GM06990 (cell line): ENCODE results near the gene TRAPPC14.

Experiments used
- DNase-seq: peaks from one replicate; pipeline ENCODE4 v3.0.0-alpha.2; 2011; ENCODE audit not compliant: insufficient read length; ENCODE audit errors: extremely low read depth
- H3K27me3 ChIP-seq: replicated peaks from 2 replicates; pipeline ENCODE4 v1.6.0; 2011; ENCODE audit warnings: low read length; ENCODE audit not compliant: control insufficient read depth, insufficient read depth
- H3K36me3 ChIP-seq: 2 replicates; pipeline ENCODE4 v1.5.1; 2011; ENCODE audit warnings: low read length; ENCODE audit not compliant: control insufficient read depth, insufficient read depth
- H3K4me3 ChIP-seq: replicated peaks from 2 replicates; pipeline ENCODE4 v1.5.1; 2011; ENCODE audit warnings: low read depth, mild to moderate bottlenecking, control low read depth, low read length
- TF ChIP-seq, protein P1 (sequence below): IDR thresholded peaks from 2 replicates; pipeline ENCODE4 v1.5.1; 2011; ENCODE audit warnings: low read length, control low read depth, mild to moderate bottlenecking, inconsistent platforms; ENCODE audit not compliant: insufficient read depth, poor library complexity, severe bottlenecking

TRAPPC14 gene

DNA sequence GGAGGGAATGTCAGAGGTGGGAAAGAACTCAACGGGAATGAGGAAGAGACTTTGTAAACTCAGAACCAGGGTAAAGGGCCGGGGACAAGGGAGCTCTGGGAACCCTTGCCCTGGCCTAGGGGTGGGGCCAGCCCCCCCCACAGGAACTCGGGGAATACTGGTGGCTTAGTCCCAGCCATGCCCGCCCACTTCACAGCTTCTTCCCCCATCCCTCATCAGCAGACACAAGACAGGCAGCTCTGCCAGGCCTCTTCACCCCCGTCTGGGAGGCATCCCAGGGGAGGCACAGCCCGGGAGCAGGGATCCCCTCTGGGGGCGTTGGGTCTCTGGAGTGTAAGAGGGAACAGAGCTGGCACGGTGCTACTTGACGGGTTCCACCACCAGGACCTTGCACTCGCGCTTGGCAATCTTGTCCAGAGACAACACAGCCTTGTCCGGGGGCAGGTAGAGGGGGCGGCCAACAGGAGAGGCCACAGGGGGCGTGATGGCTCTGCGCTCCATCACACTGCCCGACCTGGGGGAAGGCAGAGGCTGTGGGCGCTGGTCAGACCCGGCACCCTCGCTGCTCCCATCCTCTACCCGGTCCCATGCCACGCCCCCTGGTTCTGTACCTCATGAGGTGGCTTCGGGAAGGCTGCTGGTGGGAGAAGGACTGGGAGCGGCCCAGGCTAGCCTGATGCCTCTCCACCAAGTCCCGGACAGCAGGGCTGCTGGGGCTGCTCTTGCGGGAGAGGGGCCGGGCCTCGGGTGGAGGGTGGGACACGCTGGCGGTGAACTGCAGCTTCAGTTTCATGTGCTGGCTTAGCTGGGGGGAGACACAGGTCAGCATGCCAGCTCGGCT lies 3.7 kb downstream of the TRAPPC14 start:
- no peak for DNase-seq
- H3K36me3 ChIP-seq: peaks cover 30% of the 10 kb centered on the region
- no peaks in the 10 kb centered on the region for H3K27me3 ChIP-seq
- TF ChIP-seq, protein P1, sequence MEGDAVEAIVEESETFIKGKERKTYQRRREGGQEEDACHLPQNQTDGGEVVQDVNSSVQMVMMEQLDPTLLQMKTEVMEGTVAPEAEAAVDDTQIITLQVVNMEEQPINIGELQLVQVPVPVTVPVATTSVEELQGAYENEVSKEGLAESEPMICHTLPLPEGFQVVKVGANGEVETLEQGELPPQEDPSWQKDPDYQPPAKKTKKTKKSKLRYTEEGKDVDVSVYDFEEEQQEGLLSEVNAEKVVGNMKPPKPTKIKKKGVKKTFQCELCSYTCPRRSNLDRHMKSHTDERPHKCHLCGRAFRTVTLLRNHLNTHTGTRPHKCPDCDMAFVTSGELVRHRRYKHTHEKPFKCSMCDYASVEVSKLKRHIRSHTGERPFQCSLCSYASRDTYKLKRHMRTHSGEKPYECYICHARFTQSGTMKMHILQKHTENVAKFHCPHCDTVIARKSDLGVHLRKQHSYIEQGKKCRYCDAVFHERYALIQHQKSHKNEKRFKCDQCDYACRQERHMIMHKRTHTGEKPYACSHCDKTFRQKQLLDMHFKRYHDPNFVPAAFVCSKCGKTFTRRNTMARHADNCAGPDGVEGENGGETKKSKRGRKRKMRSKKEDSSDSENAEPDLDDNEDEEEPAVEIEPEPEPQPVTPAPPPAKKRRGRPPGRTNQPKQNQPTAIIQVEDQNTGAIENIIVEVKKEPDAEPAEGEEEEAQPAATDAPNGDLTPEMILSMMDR: no peak
- H3K4me3 ChIP-seq: no peak overlapping the region

DNA sequence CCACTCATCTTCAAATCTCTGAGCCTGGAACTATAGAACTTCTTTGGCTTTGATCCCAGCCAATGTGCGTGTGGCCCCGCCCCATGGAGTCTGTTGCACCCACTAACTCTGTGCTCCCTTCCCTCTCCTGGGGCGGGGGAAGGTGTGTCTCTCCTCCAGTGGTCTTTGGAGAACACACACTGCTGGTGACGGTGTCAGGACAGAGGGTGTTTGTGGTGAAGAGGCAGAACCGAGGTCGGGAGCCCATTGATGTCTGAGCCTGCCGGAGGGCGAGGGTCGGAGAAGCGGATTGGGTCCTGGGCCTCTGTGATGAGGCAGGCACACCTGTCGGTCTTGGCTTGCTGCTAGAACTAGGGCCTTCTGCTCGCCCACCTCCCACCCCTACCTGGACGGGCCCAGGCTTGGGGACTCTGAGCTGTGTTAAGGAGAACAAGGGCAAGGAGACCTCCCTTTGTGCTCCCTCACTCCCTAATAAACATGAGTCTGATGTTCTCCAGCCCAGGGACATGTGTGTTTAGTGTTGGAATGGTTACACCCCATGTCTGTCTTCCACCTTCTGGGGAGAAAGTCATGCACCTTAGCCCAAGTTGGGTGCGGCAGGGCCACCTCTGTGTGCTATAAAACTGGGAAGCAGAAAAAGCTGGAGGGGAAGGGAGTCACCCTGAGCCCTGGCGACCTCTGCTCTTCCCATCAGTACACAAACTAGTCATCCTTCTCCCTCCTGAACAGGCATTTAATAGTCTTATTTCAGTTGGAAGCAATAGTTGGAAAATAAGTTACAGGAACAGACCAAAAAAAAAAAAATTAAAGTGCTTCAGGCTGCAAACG lies 4.6 kb downstream of the TRAPPC14 start:
- TF ChIP-seq, protein P1: no peak
- peaks cover 30% of the 10 kb centered on the region for H3K36me3 ChIP-seq

DNA sequence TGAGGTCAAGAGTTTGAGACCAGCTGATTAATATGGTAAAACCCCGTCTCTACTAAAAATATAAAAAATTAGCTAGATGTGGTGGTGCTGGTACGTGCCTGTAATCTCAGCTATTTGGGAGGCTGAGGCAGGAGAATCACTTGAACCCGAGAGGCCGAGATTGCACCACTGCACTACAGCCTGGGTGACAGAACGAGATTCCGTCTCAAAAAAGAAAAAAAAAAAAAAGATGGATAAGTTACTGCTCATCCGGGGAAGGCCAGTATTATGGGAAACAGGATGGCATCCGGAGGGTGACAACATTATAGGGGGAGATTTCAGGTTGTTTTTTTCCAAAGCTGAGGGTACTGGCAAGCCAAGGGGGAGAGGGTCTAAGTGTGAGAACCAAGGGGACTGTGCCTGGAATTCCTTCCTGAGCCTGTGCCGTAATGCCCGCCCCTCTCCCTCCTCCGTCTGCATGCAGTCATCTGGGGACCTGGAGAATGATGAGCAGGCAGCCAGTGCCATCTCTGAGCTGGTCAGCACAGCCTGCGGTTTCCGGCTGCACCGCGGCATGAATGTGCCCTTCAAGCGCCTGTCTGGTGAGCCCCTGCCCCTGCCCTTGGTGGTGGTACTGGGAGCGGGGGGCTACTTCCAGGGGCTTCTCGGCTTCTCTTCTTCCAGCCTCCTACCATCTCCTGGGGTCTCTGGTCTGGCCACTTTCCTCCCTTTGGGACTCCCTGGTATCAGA lies 5.4 kb downstream of the TRAPPC14 start:
- TF ChIP-seq, protein P1: no peak
- H3K36me3 ChIP-seq: peaks cover 30% of the 10 kb centered on the region
- no peak for DNase-seq
- H3K4me3 ChIP-seq: no peak overlapping the region
- no peaks in the 10 kb centered on the region for H3K27me3 ChIP-seq

More for the DNA sequence above, 4.6 kb downstream of the TRAPPC14 start:
- no peaks in the 10 kb centered on the region for H3K27me3 ChIP-seq
- H3K4me3 ChIP-seq: no peak overlapping the region
- DNase-seq: no peak

DNA sequence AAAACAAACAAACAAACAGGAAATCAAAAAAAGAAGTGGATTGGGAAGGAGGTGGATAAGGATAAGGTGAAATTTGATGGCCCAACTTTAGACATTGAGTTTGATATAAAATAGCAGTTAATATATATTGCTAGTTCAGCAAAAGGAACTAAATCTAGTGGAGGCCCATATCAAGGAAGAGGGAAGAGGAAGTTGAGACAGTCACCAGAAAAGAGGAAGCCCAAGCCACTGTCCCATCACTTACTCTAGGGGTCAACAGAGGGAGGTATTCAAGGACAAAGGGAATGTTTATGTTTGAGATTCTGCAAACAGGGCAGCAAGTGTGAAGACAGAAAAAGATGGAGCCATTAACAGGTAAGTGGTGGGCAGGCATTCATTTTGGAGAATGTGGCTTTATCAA lies 6.1 kb downstream of the TRAPPC14 start:
- H3K27me3 ChIP-seq: no peaks in the 10 kb centered on the region
- DNase-seq: no peak
- H3K4me3 ChIP-seq: no peak overlapping the region
- H3K36me3 ChIP-seq: peaks cover 30% of the 10 kb centered on the region
- TF ChIP-seq, protein P1: no peak

DNA sequence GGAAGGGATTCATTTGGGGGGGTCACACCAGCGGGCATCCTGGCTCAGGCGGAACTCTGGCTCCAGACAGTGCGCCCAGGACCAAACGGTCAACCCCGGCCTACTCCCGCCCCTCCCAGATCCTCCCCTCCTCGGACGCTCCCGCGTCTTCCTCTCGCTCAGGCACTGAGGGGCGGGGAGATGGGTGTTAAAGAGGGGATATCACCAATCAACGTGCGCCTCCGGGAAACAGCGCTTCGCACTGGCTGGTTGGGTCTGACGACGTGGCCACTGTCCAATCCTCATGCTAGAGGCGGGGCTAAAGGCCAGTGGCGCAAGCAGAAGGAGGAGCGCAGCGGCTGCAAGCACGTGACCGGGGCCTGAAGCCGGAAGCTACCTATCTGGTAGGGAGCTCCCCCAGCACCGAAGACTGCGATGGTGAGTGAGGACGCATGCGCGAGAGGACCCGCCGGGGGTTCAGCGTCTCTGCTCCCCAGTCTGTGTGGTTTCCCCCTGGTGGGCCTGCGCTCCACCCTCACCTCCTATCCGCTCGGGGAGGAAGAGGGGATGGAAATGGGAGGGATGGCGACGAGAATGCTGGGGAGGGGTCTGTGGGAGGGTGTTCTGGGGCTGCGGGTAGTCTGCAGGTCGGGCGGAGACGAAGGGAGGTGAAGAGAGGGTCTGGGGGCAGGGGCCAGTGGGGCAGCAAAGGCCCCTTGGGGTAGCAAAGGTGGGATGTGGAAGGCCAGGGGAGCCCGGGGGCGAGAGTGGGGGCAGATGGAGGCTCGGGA lies 9.8 kb downstream of the TRAPPC14 start, which contains the start of gene LAMTOR4:
Gene LAMTOR4 (plus strand): TSS at position 360 of the 770 bp plus-strand sequence. CDS start 55 bp downstream, at position 415.
- Histone ChIP-seq H3K4me3 (peak within 1 kb of the TSS; percentile 98), H3K36me3 (peaks cover 5% of the 10 kb centered on the region), H3K27me3 (no peaks in the 10 kb centered on the region)
- TF ChIP-seq, protein P1: peak; percentile 11
- DNase-seq: peak; percentile 98
